Stimulated activated CD8-positive, alpha-beta memory T cell treated with anti-CD3 and anti-CD28 coated beads, Interleukin-2, amount 100 ng/mL, for 1 hour (primary cell): ENCODE measurements around the gene CAPN9.

Source experiments
- DNase-seq, 2 donors: peaks; one replicate each; pipeline ENCODE4 v3.0.0-alpha.2; 2020; ENCODE audit warnings: low read depth in 2 of 2

CAPN9 gene

DNA sequence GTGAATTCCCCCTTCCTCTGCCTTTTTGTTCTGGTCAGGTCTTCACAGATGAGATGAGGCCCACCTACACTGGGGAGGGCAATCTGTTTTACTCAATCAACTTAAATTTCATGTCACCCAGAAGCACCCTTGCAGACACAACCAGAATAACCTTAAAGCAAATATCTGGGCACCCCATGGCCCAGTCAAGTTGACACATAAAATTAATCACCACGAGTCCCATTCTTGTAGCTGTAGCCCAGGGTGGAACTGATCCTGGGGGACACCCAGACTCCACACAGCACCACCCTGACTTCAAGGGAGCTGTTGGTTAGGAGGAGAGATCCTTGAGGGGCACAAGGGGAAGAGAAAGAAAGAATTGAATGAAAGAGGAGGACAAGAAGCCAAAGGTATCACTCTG, 23.1 kb downstream of the CAPN9 start:
- DNase-seq, result no peak

DNA sequence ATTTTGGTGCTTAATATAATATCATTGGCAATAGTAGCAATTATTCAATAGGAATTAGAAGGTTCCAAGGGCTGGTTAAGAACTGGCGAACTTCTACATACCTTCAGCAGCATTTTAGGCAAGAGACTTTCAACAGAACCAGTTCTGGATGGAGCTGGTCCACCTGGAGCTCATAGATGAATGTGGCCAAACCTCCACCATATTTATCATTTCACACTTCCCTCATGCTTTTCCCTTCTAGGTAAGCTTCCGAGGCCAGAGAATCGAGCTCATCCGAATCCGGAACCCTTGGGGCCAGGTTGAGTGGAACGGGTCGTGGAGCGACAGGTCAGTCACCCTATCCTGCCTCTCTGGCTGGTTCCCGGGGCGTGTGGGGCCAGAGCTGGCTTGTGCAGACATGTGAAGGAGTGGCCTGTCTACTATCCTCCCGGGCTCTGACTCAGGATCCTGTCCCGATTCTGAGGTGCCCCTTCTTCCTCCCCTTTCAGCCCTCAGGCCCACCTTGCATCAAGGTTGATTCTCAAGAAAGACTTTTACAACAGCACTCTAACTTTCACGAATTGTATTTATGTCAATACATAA, 24.7 kb downstream of the CAPN9 start:
- no peak for DNase-seq

DNA sequence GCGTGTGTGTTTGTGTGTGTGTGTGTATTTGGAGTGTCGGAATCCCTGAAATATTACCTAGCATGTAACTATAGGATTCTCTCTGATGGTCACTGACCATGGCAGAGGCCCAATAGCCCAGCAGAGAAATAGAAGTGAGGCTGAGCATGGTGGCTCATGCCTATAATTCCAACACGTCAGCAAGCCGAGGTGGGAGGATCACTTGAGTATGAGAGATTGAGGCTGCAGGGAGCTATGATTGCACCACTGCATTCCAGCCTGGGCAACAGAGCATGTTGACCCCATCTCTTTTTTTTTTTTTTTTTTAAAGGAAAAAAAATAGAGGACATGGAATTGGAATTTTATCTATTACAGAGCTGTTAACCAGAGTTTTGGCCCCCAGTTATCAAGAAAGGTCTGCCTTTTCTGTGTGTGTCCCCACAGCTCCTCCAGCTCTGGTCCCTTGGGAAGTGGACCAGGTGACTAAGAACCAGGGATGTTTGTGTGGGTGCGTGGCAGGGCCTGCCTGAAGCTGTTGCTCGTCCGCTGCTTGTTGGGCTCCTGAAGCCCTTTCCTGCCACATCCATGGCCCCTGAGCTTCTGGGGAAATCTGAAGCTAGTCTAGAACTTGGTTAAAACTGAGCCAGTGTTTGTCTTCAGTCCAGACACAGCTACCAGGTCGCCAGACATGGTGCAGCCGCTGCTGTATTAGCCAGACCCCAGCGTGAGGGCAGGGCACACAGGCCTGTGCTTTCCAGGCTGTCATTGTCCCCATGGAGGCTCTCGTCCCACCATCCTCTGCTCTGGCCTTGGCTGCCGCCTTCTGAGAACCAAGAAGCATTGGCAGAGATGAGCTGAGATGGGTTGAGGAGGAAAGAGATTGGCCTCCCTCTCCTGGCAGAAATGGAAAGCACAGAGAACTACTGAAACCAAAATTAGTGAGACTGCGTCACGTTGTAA, 25.5 kb downstream of the CAPN9 start:
- no peak for DNase-seq

DNA sequence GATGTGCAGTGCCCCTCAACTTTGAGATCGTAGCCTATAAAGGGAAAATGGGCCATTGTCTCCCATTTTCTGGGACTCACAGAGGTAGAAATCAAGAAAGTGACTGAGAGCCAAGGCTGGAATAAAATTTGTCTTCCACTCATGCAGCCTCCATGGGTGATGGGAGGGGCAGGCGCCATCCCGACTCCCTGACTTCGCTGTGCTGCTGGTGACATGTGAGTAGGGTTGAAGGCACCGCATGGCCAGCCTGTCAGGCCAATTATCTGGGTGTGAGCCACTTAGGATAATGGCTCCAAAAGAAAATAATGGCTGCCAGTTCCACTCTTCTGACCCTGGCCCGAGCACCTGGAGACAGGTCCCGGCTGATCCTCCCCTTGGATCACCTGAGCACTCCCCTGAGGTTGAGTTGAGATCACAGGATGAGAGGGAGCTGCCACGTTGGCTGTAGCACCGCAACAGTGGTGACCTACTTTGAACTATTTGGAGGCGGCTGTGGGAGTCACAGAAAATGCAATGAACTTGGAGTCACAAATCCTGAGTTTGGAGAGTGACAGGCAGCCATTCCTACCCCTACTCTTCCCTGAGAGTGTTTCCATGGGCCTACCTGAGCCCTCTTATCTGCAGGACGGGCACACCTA, 26.3 kb downstream of the CAPN9 start:
- no peak for DNase-seq

DNA sequence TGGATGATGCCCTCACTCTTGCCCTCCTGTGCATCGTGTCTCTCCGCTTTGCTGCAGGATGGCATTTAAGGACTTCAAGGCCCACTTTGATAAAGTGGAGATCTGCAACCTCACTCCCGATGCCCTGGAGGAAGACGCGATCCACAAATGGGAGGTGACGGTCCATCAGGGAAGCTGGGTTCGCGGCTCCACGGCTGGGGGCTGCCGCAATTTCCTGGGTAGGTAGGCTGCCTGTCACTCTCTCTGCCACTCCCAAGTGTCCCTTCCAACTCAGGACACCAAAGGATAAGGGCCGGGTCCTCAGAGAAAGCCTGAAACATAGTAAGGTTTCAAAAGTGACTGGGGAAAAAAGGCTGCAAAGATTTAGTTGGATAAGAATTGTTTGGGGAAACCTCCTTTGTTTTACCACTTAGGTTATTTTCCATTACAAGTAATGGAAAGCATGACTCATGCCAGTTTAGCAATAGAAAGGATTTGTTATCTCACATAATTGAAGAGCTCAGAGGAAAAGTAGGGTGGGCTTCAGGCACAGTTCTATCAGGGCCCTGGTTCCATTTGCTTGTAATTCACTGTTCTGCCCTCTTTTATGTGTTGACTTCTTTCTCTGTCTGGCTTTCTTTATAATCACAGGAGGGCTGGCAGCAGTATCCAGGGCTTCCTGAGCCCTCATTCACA, 31.9 kb downstream of the CAPN9 start:
- no peak for DNase-seq

DNA sequence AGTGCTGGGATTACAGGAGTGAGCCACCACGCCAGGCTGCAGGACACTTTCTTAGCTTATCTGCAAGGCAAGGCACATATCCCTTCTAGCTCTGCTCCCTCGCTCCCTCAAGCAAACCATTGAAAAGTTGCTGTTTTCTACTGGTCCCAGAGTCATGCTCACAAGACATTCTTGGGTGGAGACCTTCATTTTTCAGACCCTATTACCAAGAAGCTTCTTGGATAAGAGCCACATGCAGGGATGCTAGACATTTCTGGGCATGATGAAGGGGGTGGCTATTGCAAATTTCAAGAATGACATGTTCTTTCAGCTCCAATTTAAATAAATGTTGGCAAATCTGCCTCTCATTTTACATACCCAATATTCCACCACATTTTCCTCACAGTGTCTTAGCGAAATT, 33.9 kb downstream of the CAPN9 start:
- no peak for DNase-seq

DNA sequence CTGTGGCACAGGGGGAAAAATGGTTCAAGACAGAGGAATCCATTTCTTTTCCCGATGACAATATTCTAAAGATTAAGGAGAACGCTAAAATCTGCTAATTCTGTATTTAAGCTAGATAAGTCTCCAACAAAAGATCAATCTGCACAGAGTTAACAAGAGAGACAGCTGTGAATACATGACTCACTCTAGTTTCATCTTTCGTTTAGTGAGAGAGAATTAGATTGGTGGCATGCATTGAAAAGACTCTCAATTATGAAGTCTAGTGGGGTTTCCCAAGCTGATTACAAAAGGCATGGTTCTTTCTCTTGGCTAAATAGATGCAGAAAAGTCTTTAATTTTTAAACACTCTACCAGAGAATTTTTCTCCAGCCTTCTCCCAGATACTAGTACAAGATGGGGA, 34.4 kb downstream of the CAPN9 start:
- no peak for DNase-seq

DNA sequence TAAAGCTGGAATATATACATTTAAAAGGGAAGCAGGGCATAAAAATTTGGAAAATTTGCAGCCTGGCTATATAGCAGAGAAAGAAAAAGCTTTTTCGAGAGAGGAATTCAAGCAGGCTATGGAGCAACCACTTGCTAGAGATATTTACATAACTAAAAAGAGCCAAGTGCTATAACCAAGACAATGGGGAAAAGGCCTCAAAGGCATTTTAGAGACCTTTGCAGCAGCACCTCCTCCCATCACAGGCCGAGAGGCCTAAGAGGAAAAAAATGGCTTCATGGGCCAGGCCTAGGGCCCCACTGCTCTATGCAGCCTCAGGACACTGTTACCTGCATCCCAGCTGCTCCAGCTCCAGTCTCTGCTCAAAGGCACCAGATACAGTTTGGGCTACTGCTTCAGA, 37.0 kb downstream of the CAPN9 start:
- no peak for DNase-seq

DNA sequence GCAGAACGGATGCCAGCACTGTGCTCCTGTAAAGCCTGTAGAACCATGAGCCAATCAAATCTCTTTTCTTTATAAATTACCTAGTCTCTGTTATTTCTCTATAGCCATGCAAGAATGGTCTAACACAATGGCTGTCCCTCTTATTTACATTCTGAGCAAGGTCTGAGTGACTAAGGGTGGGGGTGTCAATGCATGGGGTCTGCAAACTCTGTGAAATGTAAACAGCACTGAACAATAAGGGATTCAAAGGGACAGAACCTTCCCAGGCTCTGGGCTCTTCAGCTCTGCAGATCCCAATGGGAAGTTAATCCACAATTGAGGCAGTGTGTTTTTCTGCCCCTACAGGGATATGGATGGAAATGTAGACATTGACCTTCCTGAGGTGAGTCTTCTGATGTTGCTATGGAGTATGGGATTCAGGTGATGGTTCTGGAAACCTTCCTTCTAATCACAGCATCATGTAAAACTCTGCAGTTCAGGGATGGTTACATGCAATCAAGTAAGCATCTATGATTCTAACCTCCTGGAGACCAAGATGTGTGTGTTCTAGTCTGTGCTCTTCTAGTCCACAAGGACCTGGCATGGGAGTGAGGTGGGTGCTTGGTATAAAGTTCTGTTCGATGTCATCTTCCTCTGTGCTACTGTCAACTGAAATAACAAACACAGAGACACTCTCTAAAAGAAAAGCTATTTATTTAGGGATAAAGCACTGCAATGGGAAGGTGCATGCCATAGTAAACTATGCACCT, 38.6 kb downstream of the CAPN9 start:
- DNase-seq, result no peak

DNA sequence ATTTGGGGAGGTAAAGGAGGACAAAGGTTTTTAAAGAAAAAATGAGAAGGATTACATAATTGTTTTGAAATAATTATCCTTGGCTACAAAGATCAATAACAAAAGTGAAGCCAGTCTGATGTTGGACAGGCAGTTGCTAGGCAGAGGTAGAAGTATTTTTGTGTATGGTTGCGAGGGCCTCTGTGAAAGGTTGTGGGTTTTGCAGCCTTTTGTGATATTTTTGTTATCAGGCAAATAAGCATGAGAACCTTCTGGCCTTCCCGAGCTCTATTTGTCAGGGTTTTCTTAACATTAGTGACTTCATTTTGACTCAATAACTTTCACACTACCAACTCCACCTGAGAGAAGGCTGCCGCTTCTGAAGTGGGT, 39.2 kb downstream of the CAPN9 start:
- DNase-seq, result no peak

DNA sequence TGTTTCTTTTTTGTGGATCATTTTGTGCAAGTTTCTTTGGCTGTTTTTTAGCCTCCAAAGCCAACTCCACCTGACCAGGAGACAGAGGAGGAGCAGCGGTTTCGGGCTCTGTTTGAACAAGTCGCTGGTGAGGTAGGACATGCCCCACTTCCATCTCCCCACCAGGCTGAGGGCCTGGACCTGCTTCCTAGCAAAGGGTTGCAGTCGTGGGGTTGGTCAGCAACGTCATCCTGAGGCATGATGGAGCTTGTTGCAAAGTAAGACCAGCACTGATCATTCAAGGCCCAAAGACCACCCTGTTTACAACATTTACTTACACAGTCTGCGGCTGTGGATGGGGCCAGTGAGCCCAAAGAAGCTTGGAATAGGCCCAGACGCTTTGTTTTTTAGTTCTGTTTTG, 40.3 kb downstream of the CAPN9 start:
- no peak for DNase-seq

DNA sequence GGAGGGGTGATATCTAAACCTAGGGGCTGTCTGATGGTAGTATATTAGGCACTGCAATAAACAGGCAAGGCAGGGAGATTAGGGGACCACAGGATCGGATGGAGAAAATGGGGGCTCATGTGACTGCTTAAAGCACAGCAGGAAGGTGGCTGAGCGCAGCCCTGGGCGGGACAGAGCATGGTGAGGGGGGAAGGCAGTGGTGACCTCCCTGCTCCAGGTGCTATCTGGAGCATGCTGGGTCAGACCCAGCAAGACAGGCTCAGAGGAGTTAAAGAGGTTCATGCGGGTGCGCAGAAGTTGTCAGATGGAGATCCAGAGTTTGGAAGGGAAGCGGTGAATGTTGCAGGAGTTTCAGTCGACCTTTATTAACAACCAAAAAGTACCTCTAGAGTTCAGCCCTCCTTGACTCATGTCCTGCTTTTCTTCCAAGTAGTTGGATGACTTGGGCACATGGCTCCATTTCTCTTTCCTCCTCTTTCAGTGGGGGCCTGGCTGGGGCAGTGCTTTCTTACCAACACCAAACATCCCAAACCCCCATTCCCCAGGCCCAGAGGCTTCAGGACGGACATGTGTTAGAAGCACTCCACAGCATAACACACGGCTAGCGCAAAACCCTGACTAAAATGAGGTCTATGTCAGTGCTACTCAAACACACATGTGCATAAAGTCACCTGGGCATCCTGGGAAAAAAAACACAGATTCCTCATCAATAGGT, 41.5 kb downstream of the CAPN9 start:
- DNase-seq, result no peak

DNA sequence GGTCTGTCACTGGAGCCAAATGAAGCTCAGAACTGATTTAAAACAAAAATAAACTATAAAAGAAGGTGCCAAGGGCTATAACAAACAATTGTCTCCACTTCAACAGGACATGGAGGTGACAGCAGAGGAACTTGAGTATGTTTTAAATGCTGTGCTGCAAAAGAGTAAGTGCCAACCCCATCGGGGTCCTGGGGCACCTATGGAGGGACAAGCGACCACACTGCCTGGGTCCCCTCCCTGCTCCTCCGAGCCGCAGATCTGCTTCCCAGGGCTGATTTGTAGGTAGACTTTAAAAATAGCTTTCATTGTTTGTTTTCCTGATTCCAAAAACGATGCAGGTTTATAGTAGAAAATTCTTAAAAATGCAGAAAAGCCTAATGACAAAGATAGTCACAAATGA, 42.8 kb downstream of the CAPN9 start:
- no peak for DNase-seq

DNA sequence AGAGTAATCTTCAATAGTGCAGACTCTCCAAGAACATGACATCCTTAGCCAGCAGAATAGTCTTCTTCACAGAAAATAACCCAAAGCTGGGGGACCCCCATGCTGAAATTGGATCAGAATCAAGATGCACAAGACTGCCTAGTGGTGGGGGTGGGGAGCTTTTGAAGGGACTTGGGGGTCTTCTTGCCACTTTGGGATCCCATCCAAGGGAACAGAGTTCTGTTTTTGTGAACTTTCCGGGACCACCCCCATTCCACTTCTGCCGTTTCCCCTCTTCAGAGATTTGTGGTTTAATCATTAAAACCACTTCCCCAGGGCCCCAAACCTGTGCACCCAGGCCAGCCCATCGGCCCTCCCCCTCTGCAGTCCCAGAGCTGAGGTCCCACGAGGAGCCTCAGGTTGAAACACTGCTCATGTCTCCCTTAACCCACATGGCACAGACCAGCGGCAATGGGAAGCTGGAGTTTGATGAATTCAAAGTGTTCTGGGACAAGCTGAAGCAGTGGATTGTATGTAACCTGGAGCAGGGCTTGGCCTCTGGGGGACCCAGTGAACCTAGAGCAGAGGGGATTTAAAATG, 44.9 kb downstream of the CAPN9 start:
- no peak for DNase-seq

DNA sequence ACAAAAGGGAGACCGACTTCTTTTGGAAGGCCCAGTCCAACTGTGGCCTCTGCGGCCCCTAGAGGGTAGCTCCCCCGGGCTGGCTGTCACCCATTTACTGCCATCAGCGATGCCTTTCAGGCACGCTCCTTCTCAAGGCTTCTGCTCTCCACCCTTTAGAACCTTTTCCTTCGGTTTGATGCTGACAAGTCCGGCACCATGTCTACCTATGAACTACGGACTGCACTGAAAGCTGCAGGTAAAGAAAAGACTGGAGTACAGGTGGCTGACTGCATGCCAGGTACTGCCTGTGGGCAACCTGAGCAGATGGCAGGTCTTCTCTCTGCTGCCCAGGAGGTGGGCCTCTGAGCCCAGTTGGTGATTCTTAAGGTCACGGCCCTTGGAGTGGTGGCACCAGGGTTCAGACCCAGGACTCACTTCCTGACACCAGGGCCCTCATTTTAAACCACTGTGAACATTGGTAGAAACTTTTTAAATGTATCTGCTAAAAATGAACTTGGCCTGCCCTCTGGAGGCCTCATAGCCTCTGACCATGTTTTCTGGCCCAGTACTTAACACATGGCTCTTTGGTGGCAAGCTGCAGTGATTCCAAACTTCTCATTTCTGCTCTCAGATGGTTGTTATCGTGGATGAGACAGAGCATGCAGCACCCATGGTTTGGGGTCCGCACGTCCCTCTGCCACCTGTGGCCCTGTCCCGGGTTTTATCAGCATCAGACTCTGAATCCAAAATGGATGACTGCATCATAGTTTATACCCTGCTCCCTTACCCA, 45.7 kb downstream of the CAPN9 start:
- DNase-seq, result no peak

DNA sequence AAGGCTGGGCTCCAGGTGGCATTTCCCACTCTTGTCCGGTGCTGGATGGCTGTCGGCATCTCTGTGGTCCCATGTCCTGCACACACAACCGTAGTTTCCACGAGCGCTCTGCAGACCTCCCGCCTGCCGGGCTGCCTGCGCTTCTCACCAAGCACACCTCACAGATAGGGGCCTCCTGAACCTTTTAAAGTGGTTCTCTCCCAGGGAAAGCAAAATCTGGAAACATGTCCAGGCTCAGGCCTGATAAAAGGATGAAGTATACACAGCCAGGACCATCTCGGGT, 46.2 kb downstream of the CAPN9 start:
- DNase-seq, result no peak

DNA sequence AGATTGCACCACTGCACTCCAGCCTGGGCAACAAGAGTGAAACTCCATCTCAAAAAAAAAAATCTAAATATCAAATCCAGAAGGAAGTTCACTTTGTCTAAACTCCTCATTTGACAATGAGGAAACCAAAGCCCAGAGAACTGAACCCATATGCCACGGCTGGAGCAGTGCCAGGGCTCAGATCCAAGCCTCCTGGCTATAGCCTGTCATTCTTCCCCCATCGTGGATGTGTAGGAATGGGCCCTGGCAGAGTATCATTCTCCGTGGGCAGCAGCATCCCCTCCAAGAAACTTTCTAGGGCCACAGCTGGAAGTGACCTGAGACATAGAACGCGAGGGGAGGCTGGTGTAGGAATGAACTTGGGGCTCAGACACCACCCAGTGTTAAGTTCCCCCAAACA, 47.2 kb downstream of the CAPN9 start:
- no peak for DNase-seq

DNA sequence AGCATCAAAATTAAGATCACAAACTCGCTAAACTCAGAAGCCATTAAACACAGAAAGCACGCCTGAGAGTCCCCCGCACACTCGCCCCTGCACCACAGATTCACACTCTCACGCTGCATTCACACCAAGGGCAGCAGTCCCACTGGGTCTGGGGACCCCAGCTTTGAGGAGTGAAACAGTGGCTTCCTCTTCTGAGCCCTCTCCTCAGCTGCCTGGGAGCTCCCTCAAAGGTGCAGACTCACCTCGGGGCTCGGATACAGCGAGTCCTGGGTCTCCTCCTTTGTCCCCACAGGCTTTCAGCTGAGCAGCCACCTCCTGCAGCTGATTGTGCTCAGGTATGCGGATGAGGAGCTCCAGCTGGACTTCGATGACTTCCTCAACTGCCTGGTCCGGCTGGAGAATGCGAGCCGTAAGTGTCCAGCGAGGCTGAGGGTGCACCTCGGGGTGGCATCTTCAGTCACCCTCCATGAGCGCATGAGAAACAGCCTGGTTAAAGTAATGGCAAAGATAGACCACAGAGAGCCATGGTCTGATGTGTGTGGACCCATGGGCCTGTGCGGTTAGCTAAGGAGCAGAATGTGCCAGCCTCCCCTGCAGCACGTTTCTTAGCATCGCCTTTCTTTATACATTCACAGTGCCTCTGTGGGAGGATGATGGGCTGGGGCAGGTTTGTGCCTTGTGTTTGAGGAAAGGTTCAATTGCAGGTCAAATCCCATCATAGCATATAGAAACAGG, 47.9 kb downstream of the CAPN9 start:
- no peak for DNase-seq

DNA sequence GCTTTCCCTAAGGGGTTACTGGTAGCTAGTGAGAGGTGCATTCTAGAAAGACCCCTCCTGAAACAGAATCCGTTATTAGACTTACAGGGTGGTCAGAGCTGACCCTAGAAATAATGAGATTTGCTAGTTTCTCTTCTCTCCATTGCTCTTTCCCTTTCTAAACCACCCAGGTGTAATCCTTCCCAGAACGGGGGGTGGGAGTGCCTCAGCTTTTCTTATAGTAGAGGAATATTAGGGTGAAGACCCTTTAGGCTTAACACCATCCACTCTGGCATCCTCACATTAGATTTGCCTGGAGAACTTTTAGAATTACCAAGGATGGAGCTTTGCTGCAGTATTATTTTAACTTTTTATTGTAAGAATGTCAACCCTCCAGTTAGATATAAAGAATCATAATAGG, 49.4 kb downstream of the CAPN9 start:
- DNase-seq, result no peak
